WTC11 (cell line): ENCODE results near the gene MAN2B2. TPM values are rescaled to one million over a fixed set of nuclear protein-coding genes. Genes with fewer than 3 reads are reported as not detected.

ENCODE experiments used
- ATAC-seq: fragments of 200-7000 bp; cut with Tn5 transposase; 2 replicates; pipeline ENCODE4 v1.10.0; 2021; ENCODE audit warnings: mild to moderate bottlenecking, moderate library complexity
- CTCF ChIA-PET: fragments of 300-600 bp; sonication (Branson Sonifier 250); formaldehyde crosslinking; loops from one replicate; lab custom pipeline; 2021; ENCODE audit warnings: antibody characterized with exemption; lab: Charles Lee
- POLR2A ChIA-PET: fragments of 350-600 bp; sonication (Branson Sonifier 250); formaldehyde crosslinking; loops from one replicate; lab custom pipeline; 2021; ENCODE audit warnings: antibody characterized with exemption; lab: Charles Lee
- DNase-seq: peaks from one replicate; pipeline ENCODE4 v3.0.0; 2021; ENCODE audit warnings: low spot score
- H3K27ac Mint-ChIP-seq: 2 replicates; pipeline ENCODE4 v1.8.0; 2021; ENCODE audit warnings: mixed read lengths
- H3K27me3 Mint-ChIP-seq: 2 replicates; pipeline ENCODE4 v1.8.0; 2021; ENCODE audit warnings: low read depth, mild to moderate bottlenecking, moderate library complexity, mixed read lengths
- H3K36me3 Mint-ChIP-seq: 2 replicates; pipeline ENCODE4 v1.8.0; 2021; ENCODE audit warnings: mixed read lengths
- H3K4me1 Mint-ChIP-seq: 2 replicates; pipeline ENCODE4 v1.8.0; 2022; ENCODE audit warnings: mixed read lengths
- H3K4me3 Mint-ChIP-seq: 2 replicates; pipeline ENCODE4 v1.8.0; 2021; ENCODE audit warnings: mild to moderate bottlenecking, moderate library complexity, mixed read lengths
- H3K9me3 Mint-ChIP-seq: 2 replicates; pipeline ENCODE4 v1.8.0; 2021; ENCODE audit warnings: mixed read lengths
- ARID4B ChIP-seq: sonication (generic); formaldehyde crosslinking; IDR thresholded peaks from 2 replicates; pipeline ENCODE4 v1.8.0; 2023; ENCODE audit warnings: missing genetic modification reagents, mild to moderate bottlenecking, borderline replicate concordance
- E2F1 ChIP-seq: sonication (generic); formaldehyde crosslinking; IDR thresholded peaks from 2 replicates; pipeline ENCODE4 v1.8.0; 2022; ENCODE audit warnings: mild to moderate bottlenecking, missing genetic modification reagents
- ETV6 ChIP-seq: sonication (generic); formaldehyde crosslinking; IDR thresholded peaks from 2 replicates; pipeline ENCODE4 v1.8.1; 2022; ENCODE audit warnings: mild to moderate bottlenecking, missing genetic modification reagents
- FOXJ3 ChIP-seq: sonication (generic); formaldehyde crosslinking; IDR thresholded peaks from 2 replicates; pipeline ENCODE4 v1.9.0; 2021; ENCODE audit warnings: missing genetic modification reagents, mild to moderate bottlenecking, borderline replicate concordance
- IRF1 ChIP-seq: sonication (generic); formaldehyde crosslinking; IDR thresholded peaks from 2 replicates; pipeline ENCODE4 v1.8.0; 2023; ENCODE audit warnings: missing genetic modification reagents
- JUN ChIP-seq: sonication (generic); formaldehyde crosslinking; IDR thresholded peaks from 2 replicates; pipeline ENCODE4 v1.8.0; 2023; ENCODE audit warnings: mild to moderate bottlenecking, missing genetic modification reagents
- PREB ChIP-seq: sonication (generic); formaldehyde crosslinking; IDR thresholded peaks from 2 replicates; pipeline ENCODE4 v1.8.1; 2022; ENCODE audit warnings: mild to moderate bottlenecking, missing genetic modification reagents, moderate library complexity, borderline replicate concordance
- SMAD4 ChIP-seq: sonication (generic); formaldehyde crosslinking; IDR thresholded peaks from 2 replicates; pipeline ENCODE4 v1.8.0; 2022; ENCODE audit warnings: mild to moderate bottlenecking, missing genetic modification reagents
- STAT6 ChIP-seq: sonication (generic); formaldehyde crosslinking; conservative IDR thresholded peaks from 2 replicates; pipeline ENCODE4 v1.8.1; 2023; ENCODE audit warnings: mild to moderate bottlenecking, low read depth, missing genetic modification reagents, moderate library complexity
- TP53 ChIP-seq: sonication (generic); formaldehyde crosslinking; IDR thresholded peaks from 2 replicates; pipeline ENCODE4 v1.8.1; 2023; ENCODE audit warnings: mild to moderate bottlenecking, missing genetic modification reagents
- ZBTB21 ChIP-seq: sonication (generic); formaldehyde crosslinking; IDR thresholded peaks from 2 replicates; pipeline ENCODE4 v1.8.1; 2023; ENCODE audit warnings: mild to moderate bottlenecking, missing genetic modification reagents, borderline replicate concordance
- ZNF121 ChIP-seq: sonication (generic); formaldehyde crosslinking; IDR thresholded peaks from 2 replicates; pipeline ENCODE4 v1.8.0; 2023; ENCODE audit warnings: missing genetic modification reagents
- ZNF138 ChIP-seq: sonication (generic); formaldehyde crosslinking; conservative IDR thresholded peaks from 2 replicates; pipeline ENCODE4 v1.8.1; 2022; ENCODE audit warnings: mild to moderate bottlenecking, moderate library complexity, missing genetic modification reagents
- ZNF416 ChIP-seq: fragments of 250-450 bp; sonication (Bioruptor Pico); IDR thresholded peaks from 2 replicates; pipeline ENCODE4 v1.9.0; 2021; ENCODE audit warnings: mild to moderate bottlenecking, inconsistent platforms
- total RNA-seq: library from RNA; stranded (reverse); gene quantifications from 3 replicates; pipeline ENCODE4 v1.2.3, GENCODE V29; 2021

The MAN2B2 gene
- total RNA-seq, 1 experiment from 2014 or later: 6.3 TPM

- TF ChIP-seq ZBTB21 (CRISPR knock-in tag) (no peak), ETV6 (no peak), IRF1 (CRISPR knock-in tag) (no peak), SMAD4 (CRISPR knock-in tag) (no peak), JUN (CRISPR knock-in tag) (no peak), STAT6 (CRISPR knock-in tag) (no peak), TP53 (CRISPR knock-in tag) (no peak), FOXJ3 (CRISPR knock-in tag) (no peak)
Measured at GRCh38 chr4:6526156-6526555, 48.8 kb upstream of the MAN2B2 start.

GRCh38 chr4:6526671-6527091 is 48.3 kb upstream of the MAN2B2 start:
- 0 out of 2 replicates have a peak overlapping the region, but pooled peaks have one; percentile 64 for H3K27ac Mint-ChIP-seq
- CTCF ChIA-PET: interaction anchor here (1.1 to 1.7 kb wide), 7 partner anchors 9 to 195 kb away, joined by 4 to 10 read pairs (median 4); no protein-coding TSS in a partner anchor
- H3K4me3 Mint-ChIP-seq: no peak overlapping the region
- TF ChIP-seq SMAD4 (CRISPR knock-in tag) (no peak), ZNF138 (no peak), ZNF121 (CRISPR knock-in tag) (no peak), ARID4B (CRISPR knock-in tag) (no peak), JUN (CRISPR knock-in tag) (no peak), E2F1 (no peak), ZNF416 (CRISPR knock-in tag) (no peak), PREB (CRISPR knock-in tag) (no peak)
- TF ChIP-seq, all 79 proteins: peak for 0
- peak; percentile 45 for DNase-seq
- ATAC-seq: peak; percentile 82
- Mint-ChIP-seq H3K9me3 (no peaks in the 10 kb centered on the region), H3K27me3 (no peaks in the 10 kb centered on the region; the same call in 1 of the 2 replicates), H3K36me3 (no peaks in the 10 kb centered on the region), H3K4me1 (peaks cover 26% of the 10 kb centered on the region)
- POLR2A ChIA-PET: no interaction called here

More at GRCh38 chr4:6526156-6526555, 48.8 kb upstream of the MAN2B2 start:
- Mint-ChIP-seq H3K27me3 (no peaks in the 10 kb centered on the region; the same call in 1 of the 2 replicates), H3K36me3 (no peaks in the 10 kb centered on the region), H3K9me3 (no peaks in the 10 kb centered on the region), H3K27ac (peak overlapping the region; percentile 64), H3K4me3 (no peak overlapping the region), H3K4me1 (peaks cover 26% of the 10 kb centered on the region)
- ATAC-seq (no peak), DNase-seq (no peak)
- POLR2A ChIA-PET: no interaction called here
- CTCF ChIA-PET: interaction anchor here (1.1 to 1.7 kb wide), 6 partner anchors 9 to 195 kb away, joined by 4 to 10 read pairs (median 4); no protein-coding TSS in a partner anchor
